Measurements from ENCODE around the gene ADARB2. TPM values are rescaled to one million over a fixed set of nuclear protein-coding genes. Genes with fewer than 3 reads are reported as not detected.

Gene ADARB2
- total and polyA plus RNA-seq, 3 donors from 2014 or later = 8.5 to 13.0 (median 10.4) TPM

DNA sequence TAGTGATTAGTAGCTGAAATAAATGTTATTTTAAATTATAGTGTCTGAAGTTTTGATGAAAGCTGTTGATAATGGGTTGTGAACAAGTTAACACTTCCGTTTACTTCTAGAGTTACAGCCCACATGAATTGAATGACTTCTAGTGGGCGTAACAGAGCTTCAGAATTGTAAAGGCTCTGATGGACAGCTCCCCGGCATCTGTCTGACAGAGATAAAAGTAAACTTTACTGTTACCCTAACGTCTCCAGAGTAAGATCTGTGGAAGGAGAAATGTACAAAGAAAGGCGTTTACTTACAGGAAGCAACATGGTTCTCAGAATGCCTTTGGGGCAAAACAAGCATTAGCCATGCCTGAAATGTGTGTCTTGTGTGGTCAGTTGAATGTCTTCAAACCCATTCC, 124.4 kb downstream of the ADARB2 start:
- no peak for DNase-seq
- 43 to 46% methylated on average over 5 of the region's 5 CpGs for WGBS, 2 donors
- H3K27me3 ChIP-seq = no peaks in the 10 kb centered on the region
- H3K4me3 ChIP-seq = no peak overlapping the region
- intact Hi-C loops (cut with DNase I; ENCODE audit: low total_unique reads) = no loop called here
- no peak overlapping the region for H3K27ac ChIP-seq
- H3K4me1 ChIP-seq = no peaks in the 10 kb centered on the region
- no peaks in the 10 kb centered on the region for H3K36me3 ChIP-seq (ENCODE audit: low read depth, missing control alignments)
- no peaks in the 10 kb centered on the region for H3K9me3 ChIP-seq
- TF ChIP-seq, protein P1, sequence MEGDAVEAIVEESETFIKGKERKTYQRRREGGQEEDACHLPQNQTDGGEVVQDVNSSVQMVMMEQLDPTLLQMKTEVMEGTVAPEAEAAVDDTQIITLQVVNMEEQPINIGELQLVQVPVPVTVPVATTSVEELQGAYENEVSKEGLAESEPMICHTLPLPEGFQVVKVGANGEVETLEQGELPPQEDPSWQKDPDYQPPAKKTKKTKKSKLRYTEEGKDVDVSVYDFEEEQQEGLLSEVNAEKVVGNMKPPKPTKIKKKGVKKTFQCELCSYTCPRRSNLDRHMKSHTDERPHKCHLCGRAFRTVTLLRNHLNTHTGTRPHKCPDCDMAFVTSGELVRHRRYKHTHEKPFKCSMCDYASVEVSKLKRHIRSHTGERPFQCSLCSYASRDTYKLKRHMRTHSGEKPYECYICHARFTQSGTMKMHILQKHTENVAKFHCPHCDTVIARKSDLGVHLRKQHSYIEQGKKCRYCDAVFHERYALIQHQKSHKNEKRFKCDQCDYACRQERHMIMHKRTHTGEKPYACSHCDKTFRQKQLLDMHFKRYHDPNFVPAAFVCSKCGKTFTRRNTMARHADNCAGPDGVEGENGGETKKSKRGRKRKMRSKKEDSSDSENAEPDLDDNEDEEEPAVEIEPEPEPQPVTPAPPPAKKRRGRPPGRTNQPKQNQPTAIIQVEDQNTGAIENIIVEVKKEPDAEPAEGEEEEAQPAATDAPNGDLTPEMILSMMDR (IDR thresholded peaks at IDR 0.05) = no peak

DNA sequence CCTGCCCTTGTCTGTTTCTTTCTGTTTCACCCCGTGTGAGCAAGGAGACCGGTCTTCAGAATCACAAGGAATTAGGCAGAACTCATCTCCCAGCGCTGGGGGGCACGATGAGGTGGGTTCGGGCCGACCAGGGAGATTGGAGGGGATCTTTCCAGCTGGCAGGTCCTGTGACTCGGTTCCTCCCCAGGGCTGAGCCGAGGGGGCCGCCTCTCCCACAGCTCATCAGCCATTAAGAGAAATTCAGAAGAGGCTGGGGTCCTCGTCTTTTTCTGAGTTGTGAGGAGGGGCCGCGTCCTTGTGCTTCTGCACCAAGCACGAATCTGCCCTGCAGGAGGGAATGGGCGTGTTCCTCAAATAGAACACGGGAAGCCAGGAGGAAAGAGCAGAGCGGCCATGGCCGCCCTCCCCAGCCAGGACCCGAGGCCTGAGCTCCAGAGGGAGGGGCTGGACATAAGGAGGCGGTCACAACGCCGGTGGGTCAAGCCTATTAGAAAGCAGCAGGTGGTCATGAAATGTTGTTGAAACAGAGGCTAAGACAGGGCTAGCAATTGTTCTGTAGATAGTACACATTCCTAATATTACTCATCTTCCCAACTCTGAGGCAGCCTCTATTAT, 125.3 kb downstream of the ADARB2 start:
- 37 to 57% methylated on average over 21 of the region's 21 CpGs for WGBS, 2 donors
- H3K4me3 ChIP-seq = no peak overlapping the region
- no peaks in the 10 kb centered on the region for H3K27me3 ChIP-seq
- intact Hi-C loops (cut with DNase I; ENCODE audit: low total_unique reads) = no loop called here
- no peaks in the 10 kb centered on the region for H3K4me1 ChIP-seq
- H3K27ac ChIP-seq = no peak overlapping the region
- H3K36me3 ChIP-seq (ENCODE audit: low read depth, missing control alignments) = no peaks in the 10 kb centered on the region
- no peaks in the 10 kb centered on the region for H3K9me3 ChIP-seq
- DNase-seq = no peak
- TF ChIP-seq POLR2A (IDR thresholded peaks at IDR 0.05) = no peak
- TF ChIP-seq, protein P1 (IDR thresholded peaks at IDR 0.05) = no peak

DNA sequence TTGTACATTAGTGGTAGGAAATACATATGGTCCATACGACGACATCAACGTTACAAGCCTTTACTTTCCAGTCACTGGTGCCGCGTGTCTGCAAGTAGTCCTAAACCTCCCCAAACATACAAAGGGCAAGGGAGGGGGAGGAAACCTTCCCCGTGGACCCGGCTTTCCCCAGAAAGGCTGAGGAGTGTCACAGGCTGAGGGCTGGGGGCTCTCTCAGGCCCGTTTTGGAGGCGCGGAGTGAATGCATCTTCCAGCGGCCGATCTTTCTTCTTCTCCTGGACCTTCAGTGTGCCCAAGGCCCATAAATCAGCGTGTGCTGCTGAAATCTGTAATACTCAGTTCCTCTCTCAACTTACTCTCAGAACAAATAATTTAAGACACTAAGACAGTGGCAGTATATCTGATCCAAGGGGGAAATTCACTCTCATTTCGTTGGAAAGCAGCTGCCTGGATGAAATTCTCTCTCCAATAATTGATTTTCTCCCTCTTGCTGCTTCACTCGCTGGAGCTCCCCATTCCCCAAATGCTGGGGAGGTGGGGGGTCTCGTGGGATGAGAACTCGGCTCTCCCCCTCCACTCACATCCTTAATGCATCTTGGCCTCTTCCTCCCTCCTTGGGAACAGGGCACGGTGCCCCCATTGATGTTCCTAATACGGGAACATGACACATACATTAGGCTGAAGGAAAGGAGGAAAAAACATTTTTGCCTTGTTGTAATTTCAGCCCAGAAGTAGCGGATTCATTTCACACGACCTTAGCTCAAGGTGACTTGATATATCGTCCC, 126.1 kb downstream of the ADARB2 start:
- 50 to 54% methylated on average over 22 of the region's 22 CpGs for WGBS, 2 donors

DNA sequence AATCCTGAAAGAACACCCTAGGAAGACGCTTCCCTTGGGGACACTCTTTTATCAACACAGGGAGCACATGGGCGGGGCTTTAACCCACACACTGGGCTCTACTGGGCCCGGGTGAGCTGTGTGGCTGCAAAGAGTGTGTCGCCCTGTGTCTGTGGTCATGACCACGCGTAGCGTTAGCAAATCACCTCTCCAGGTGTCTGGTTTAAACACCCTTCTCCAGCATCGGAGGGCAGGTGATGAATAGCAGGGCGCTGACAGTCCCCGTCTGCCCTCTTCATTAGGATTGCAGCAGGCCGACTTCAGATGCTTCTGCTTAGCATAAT, 127.7 kb downstream of the ADARB2 start:
- Histone ChIP-seq H3K4me3 (no peak overlapping the region), H3K36me3 (ENCODE audit: low read depth, missing control alignments) (no peaks in the 10 kb centered on the region), H3K9me3 (no peaks in the 10 kb centered on the region), H3K27me3 (no peaks in the 10 kb centered on the region), H3K4me1 (no peaks in the 10 kb centered on the region), H3K27ac (no peak overlapping the region)
- TF ChIP-seq, protein P1 (IDR thresholded peaks at IDR 0.05) = no peak
- no peak for TF ChIP-seq POLR2A (IDR thresholded peaks at IDR 0.05)
- 56 to 68% methylated on average over 7 to 11 of the region's 11 CpGs for WGBS, 2 donors
- no peak for DNase-seq
- intact Hi-C loops (cut with DNase I; ENCODE audit: low total_unique reads) = no loop called here

More for the DNA sequence above, 126.1 kb downstream of the ADARB2 start:
- Histone ChIP-seq H3K36me3 (ENCODE audit: low read depth, missing control alignments) (no peaks in the 10 kb centered on the region), H3K9me3 (no peaks in the 10 kb centered on the region), H3K4me1 (no peaks in the 10 kb centered on the region), H3K4me3 (no peak overlapping the region), H3K27me3 (no peaks in the 10 kb centered on the region), H3K27ac (no peak overlapping the region)
- no peak for TF ChIP-seq POLR2A (IDR thresholded peaks at IDR 0.05)
- TF ChIP-seq, protein P1 (IDR thresholded peaks at IDR 0.05) = no peak
- DNase-seq = no peak
- intact Hi-C loops (cut with DNase I; ENCODE audit: low total_unique reads) = no loop called here

All from testis (tissue), 3 donors.